Activated CD8-positive, alpha-beta memory T cell treated with anti-CD3 and anti-CD28 coated beads, Interleukin-2, amount 50 U/mL, for 24 hours (primary cell): ENCODE results near the gene PPP1R3E.
"Not testable (repeated sequence)": the region's sequence is repeated elsewhere in the genome, so short reads cannot be mapped to it uniquely, and the experiment has no call there.

Experiments used
- DNase-seq: peaks from one replicate; pipeline ENCODE4 v3.0.0-alpha.2; 2020; ENCODE audit errors: extremely low read depth

Gene PPP1R3E, protein sequence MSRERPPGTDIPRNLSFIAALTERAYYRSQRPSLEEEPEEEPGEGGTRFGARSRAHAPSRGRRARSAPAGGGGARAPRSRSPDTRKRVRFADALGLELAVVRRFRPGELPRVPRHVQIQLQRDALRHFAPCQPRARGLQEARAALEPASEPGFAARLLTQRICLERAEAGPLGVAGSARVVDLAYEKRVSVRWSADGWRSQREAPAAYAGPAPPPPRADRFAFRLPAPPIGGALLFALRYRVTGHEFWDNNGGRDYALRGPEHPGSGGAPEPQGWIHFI

DNA sequence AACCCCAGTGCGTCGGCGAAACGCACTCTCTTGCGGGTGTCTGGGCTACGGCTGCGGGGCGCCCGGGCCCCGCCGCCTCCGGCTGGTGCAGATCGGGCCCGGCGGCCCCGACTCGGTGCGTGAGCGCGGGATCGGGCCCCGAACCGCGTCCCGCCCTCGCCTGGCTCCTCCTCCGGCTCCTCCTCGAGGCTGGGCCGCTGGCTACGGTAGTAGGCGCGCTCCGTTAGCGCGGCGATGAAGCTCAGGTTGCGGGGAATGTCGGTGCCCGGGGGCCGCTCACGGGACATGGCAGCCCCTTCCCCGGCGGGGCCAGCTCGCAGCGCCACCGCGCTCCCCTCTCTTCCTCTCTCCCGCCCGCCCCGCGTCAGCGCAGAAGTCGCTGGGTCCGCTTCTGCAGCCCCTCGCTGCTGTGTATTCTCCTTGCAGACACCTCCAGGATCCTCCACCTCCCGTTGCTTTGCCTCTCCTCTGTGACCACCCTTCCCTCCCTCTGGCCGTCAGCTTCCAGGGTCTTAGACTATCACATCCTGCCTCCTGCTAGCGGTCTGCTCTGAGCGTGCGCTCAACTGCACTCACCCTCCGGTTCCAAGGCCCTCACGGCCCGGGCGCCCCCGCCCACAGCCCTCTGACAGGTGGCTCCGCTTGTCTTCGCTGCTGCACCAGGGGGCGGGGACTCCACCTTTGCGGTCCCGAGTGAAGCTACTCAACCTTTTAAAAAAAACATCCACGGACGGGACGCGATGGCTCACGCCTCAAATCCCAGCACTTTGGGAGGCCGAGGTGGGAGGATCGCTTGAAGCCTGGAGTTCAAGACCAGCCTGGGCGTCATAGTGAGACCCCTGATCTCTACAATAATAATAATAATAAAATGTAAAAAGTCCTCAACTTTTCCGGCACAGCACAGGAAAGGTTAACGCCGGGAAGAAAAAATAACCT, at the start of gene PPP1R3E:
PPP1R3E (minus strand) TSS at position 570 of the 936 bp plus-strand sequence; CDS start at position 287, 283 bp downstream.
- peak; percentile 51 for DNase-seq

DNA sequence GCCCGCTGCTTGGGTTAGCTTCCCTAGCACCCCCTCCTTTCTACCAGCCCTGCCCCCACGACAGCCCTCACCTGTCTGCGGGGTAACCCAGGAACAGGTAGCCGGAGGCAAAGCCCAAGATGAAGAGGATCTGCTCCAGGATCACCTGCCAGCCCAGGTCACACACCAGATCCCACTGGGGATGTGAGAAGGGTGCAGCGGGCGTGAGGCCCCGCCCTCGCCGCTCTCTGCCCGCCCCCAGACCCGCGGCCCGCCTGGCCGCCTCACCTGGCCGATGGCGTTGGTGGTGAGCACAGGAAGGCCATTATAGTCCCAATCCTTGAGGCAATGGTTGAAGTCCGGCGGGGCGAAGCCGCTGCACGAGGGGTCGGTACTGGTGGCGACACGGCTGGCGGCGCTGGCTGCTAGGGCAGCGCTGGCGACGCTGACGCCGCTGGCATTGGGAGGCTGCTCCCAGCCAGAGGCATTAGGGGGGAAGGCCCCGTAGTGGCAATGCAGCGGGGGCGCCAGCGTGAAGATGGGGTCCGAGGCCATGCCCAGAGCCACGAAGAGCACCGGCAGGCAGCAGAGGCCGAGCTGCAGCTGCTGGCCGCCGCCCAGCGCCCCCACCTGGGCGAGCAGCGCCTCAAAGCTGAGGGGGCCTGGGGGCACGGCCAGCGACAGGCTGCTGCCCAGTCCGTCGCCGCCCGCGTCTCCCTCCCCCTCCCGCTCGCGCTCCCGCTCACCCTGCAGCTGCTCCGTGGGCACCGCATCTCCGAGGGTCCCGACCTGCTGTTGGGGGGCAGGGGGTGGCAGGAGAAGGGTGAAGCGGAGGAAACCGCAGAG, 49.2 kb upstream of the PPP1R3E start:
- DNase-seq, result no peak

DNA sequence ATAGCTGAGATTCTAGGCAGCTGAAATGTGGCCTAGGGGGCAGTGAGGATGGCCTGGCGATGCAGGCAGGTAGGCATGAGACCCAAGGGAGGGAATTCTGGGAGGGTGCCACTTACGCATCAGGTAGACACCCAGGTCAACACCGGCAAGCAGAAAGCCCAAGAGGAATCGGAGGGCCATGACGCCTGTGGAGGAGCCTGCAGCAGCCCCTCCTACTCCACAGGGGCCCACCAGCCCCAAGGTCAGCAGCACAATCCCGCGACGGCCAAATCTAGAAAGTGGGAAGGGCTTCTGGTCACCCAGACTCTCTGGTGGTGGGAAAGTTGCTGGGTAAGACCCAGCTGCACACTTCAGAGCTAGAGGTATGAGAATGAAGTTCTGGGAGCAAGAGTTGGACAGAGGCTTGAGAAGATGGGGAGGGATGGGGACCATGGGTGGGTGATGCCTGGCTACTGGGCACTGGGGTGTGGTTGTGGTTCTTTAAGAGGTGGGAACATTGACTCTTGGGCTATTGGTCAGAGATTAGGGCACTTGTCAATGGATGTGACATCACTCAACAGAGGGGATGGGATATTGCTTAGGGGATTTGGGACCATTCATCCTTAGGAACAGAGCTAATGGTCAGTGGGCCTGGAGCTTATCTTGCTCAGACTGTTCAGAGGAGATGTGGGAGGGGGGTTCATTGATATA, 46.6 kb upstream of the PPP1R3E start:
- DNase-seq, result no peak

DNA sequence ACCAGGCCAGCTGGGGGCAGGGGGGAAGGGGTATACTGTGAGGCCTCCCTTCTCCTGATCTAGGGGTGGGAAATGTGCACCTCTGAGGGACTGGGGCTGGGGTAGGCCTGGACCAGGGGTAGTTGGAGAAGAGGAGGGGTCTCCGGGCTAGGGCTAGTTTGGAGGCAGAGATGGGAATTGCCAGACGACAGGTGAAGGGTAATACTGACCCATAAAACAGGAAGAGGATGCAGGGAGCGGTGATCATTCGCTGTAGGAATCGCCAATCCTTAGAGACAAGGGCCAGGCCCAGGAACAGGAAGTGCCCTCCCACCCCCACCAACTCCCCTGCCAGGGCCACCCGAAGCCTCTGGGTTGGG, 45.6 kb upstream of the PPP1R3E start:
- DNase-seq, result no peak

DNA sequence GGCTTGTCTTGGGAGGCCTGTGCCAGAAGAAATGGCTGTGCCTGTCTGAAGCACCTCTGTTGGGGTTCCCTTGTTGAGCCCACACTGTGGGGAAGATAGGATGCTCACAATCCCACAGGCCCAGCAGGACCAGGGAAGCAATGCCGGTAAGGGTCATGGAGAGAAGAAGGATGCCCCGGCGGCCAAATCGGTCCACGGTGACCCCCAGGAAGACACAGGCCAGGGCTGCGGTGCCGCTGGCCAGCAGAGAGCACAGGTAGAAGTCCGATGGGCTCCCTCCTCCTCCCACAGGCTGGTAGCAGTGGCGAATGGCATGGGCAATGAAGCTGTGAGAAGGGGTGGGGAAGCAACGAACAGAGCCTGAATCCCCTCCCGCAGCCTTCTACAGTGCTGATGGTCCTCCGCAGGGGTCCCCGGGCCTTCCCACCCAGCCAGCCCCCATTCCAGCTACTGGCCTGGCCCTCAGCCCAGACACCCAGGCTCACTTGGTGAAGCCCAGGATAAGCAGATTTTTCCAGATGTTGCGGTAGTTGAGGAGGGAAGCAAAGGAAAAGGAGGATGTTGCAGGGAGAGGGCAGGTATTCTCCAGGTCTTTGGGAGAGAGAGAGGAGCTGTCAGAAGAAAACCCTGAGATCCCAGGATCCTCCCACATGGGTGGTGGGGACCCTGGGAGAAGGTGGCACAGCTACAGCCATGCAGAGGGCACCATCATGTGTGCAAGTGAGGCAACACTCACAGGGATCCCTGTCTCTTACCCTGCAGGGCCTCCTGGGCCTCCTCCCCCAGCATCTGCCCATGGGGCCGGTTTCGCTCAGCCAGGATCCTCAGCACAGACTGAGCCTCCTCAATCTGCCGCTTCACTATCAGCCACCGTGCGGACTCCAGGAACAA, 45.0 kb upstream of the PPP1R3E start:
- no peak for DNase-seq

DNA sequence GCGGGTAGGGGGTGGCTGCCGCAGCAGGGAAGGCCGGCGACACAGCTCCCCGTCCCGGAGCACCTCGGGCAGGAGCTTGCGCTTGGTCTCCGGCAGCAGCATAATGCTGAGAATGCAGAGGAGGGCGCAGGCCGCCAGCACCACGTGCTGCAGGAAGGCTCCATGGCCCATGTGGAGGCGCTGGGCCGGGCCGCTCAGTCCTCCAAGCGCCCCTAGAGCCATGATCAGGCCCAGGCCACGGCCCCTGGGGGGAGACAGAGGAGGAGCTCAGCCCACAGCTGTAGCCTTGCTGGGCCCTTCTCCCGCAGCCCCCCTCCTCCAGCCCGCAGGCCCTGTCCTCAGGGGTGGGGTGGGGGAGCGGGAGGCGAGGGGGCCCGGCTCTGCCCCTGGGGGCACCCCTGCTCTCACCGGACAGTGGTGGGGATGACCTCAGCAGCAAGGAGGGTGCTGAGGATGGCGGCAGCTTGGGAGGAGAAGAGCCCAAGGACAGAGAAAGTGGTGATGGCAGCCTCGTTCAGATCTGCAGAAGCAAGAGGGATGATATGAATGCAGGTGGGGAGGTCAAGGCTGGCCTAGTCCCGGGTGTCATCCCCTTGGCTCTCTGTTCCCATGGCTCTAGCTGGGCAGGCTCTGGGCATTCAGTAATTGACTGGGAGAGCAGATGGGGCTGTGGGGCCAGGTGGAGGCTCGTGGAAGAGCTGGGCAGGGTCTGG, 44.2 kb upstream of the PPP1R3E start:
- DNase-seq, result no peak

DNA sequence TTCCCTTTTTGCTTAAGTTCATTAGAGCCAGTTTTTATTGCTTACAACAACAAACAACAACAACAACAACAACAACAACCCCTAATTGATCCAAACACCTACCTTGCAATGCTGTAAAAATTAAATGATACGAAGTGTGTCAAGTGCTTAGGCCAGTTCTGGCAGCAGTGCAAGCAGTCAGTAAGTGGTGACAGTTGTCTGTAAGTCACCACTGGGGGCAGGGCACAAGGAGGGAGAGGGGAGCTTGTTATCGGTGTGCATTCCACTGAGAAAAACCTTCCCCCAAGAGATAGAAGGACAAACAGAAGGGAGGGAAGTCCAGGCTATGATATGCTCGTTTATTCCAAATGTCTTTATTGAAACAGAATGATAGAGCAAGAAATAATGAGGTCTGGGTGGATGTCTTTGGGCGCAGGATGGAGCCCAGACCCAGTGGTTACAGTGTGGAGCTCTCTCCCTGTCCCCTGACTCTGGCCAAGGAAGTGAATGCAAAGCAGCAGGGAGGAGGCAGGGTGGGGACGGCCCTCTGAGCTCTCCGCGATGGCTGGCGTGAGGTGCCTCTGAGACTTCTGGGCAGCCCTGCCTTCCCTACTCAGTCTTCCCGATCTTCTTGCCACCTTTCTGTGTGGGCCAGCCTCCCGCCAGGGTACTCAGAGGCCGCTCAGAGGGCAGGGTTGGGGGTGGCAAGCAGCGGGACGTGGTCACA, 43.5 kb upstream of the PPP1R3E start:
- no peak for DNase-seq

DNA sequence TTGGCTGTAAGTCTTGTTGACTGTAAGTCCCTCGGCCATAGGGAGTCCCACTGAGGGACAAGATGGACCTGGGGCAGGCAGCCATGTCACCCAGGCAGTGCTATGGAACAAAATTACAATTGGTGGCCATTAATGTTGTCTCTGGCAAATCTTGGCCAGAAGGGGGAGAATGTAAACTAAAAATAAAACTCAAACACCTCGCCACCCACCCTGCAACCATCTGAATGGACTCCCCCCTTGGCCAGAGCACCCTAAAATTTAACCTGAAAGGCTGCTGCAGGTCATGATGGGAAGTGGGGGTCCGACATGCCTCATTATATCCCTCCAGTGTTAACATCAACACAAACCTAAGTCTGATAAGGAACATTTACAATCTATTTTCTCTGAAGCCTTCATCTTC, 41.8 kb upstream of the PPP1R3E start:
- DNase-seq, result no peak

DNA sequence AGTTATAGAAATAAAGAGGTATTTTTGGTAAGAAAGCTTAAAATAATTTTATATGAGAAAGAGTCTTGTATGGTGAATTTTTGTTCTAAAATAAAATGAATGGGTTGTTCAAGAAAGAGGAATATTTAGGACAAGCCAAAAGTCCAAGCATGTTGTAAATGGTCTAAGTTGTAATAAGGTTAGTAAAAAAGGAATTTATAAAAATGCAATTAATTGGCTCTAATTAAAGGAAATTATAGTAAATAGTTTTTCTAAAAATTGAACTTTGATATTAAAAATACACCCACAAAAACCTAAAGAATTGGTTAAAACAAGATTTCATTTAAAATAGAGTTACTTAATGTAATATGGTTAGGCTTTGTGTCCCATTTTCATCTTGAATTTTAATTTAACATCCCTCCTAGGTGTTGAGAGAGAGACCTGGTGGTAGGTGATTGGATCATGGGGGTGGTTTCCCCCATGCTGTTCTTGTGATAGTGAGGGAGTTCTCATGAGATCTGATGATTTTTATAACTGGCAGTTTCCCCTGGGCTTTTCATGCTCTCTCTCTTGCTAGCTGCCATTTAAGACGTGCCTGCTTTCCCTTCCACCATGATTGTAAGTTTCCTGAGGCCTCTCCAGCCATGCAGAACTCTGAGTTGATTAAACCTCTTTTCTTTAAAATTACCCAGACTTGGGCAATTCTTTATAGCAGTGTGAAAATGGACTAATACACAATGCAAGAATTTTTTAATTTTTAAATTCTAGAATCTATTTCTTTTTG, 37.0 kb upstream of the PPP1R3E start:
- DNase-seq, result no peak

DNA sequence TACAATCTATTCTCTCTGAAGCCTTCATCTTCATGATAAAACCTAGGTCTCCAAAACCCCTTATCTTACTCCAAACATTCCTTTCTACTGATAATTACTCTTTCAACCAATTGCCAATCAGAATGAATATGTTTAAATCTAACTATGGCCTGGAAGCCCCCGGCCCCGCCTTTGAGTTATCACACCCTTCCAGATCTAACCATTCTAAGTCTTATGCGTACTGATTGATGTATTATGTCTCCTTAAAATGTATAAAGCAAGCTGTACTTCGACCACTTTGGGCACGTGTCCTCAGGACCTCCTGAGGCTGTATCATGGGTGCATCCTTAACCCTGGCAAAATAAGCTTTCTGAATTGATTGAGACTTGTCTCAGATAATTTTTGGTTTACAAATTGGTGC, 33.0 kb upstream of the PPP1R3E start:
- DNase-seq, result no peak

DNA sequence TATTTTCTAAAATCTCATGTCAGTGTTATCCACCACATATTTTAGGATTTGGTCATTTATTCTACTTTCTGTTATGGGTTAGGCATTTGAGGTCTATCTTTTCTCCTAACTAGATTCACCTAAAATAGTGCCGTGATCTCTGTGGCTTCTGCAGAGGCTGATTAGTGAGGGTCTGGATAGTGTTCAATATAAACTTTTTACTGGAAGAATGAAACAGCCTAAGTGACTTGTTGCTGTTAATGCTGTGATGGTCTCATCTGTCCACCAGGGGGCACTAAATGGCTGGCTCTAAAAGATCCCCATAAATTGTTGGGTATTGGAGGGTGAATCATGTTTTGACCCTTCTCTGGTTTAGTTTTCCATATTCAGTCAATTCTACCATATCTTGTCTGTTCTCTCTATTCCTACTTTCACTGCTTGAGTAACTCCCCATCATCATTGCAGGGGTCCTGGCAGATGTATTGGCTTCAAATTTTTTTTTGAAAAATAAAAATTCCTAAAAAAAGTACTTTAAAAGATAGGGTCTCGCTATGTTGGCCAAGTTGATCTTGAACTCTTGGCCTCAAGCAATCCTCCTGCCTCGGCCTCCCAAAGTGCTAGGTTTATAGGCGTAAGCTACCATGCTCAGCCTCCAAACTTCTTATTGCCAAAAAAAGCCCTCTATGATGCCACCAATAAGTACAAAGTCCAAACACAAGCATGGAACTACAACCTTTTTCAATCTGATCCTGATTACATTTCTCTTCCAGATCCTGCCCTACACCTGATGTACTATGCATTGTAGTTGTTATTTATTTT, 25.5 kb upstream of the PPP1R3E start:
- DNase-seq, result peak; percentile 28

DNA sequence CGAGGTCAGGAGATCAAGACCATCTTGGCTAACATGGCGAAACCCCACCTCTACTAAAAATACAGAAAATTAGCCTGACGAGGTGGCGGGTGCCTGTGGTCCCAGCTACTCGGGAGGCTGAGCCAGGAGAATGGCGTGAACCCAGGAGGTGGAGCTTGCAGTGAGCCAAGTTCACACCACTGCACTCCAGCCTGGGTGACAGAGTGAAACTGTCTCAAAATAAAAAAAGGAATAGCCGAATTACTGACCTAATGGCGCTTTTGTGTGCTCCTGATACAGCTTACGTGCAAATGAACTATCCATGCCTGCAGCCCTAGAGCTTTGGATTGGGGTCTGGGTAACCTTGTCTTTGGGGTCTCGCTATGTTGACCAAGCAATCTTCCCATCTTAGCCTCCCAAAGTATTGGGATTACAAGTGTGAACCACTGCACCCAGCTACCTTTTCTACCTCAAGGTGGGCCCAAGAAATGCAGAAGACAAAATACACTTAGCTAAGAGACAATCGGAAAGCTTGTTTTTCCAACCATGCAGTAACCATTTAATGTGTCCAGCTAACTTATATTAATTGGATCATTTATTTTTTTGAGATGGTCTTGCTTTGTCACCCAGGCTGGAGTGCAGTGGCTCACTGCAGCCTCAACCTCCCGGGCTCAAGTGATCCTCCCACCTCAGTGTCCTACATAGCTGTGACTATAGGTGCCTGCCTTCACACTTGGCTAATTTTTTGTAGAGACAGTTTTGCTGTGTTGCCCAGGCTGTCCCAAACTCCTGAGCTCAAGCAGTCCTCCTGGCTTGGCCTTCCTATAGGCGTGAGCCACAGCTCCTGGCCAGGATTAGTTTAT, 24.1 kb upstream of the PPP1R3E start:
- DNase-seq, result no peak

DNA sequence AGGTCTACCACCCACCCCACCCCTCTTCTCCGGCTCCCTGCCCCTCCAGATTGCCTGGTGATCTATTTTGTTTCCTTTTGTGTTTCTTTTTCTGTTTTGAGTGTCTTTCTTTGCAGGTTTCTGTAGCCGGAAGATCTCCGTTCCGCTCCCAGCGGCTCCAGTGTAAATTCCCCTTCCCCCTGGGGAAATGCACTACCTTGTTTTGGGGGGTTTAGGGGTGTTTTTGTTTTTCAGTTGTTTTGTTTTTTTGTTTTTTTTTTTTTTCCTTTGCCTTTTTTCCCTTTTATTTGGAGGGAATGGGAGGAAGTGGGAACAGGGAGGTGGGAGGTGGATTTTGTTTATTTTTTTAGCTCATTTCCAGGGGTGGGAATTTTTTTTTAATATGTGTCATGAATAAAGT, 23.1 kb upstream of the PPP1R3E start:
- not testable (repeated sequence) for DNase-seq

DNA sequence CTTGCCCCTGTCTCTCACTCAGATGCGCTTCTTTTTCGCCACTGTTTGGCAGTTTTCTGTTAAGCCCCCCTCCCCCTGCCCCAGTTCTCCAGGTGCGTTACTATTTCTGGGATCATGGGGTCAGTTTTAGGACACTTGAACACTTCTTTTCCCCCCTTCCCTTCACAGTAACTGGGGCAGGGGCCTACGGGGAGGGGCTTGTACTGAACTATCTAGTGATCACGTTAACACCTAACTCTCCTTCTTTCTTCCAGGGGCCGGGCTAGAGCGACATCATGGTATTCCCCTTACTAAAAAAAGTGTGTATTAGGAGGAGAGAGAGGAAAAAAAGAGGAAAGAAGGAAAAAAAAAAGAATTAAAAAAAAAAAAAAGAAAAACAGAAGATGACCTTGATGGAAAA, 22.3 kb upstream of the PPP1R3E start:
- DNase-seq, result no peak

DNA sequence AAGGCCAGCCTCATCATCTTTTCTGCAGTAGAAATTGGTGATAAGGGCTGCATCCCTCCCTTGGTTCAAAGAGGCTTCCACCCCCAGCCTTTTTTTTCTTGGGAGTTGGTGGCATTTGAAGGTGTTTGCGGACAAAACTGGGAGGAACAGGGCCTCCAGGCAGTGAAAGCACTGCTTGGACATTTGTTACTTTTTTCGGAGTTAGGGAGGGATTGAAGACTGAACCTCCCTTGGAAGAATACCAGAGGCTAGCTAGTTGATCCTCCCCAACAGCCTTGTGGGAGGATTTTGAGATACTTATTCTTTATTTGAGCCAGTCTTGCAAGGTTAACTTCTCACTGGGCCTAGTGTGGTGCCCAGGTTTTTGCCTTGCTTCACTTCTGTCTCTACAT, 21.8 kb upstream of the PPP1R3E start:
- DNase-seq, result no peak

DNA sequence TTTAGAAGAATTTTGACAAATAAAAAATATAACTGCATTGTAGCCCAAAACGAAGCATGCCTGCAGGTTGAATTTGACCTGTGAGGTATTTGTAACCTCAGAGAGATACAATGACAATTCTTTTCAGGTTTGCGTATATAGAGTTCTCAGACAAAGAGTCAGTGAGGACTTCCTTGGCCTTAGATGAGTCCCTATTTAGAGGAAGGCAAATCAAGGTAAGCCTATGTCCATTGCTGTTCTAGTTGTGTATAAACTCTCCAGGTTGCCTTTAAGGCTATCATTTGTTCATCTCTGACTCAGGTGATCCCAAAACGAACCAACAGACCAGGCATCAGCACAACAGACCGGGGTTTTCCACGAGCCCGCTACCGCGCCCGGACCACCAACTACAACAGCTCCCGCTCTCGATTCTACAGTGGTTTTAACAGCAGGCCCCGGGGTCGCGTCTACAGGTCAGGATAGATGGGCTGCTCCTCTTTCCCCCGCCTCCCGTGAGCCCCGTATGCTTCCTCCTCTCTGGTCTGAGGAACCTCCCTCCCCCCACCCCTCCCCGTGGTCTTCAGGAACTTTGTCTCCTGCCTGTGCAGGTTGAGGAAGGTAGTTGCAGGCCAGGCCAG, 21.3 kb upstream of the PPP1R3E start:
- no peak for DNase-seq
